Peyer's patch (tissue), 4 donors: ENCODE results near the gene DCXR.

ENCODE experiments used
- CTCF ChIP-seq, 6 experiments: fragments of 450-650 bp in 4 of 6; fragments of 200-600 bp in 2 of 6; sonication (generic) in 1 of 6; IDR thresholded peaks; one replicate each; pipeline ENCODE4 v1.5.1; 2017 to 2019; ENCODE audit warnings: antibody characterized with exemption in 6 of 6, mild to moderate bottlenecking in 3 of 6, moderate library complexity in 1 of 6
- POLR2A ChIP-seq, 2 donors: fragments of 450-650 bp; IDR thresholded peaks; one replicate each; pipeline ENCODE4 v1.5.1; 2017; ENCODE audit warnings: antibody characterized with exemption in 2 of 2, mild to moderate bottlenecking in 2 of 2, moderate library complexity in 2 of 2

- no peak for TF ChIP-seq POLR2A (IDR thresholded peaks at IDR 0.05)
- no peak for TF ChIP-seq CTCF (IDR thresholded peaks at IDR 0.05)
These were observed 41.2 kb downstream of the DCXR start for GRCh38 chr17:81996232-81996756.
